ENCODE measurements around the gene RCBTB2. TPM values are rescaled to one million over a fixed set of nuclear protein-coding genes. Genes with fewer than 3 reads are reported as not detected.

Gene RCBTB2
- total RNA-seq, 2 experiments from 2014 or later: 31.0 to 31.5 TPM

GRCh38 chr13:48448285-48448958 lies 84.5 kb downstream of the RCBTB2 start:
- Mint-ChIP-seq H3K36me3 (ENCODE audit: low read depth) (peaks cover 64% of the 10 kb centered on the region), H3K27ac (peak overlapping the region; percentile 81), H3K4me1 (ENCODE audit: low read depth) (peaks cover 68% of the 10 kb centered on the region), H3K4me3 (peak overlapping the region; percentile 58), H3K9me3 (ENCODE audit: insufficient read depth) (peaks cover 32% of the 10 kb centered on the region), H3K27me3 (ENCODE audit: low read depth) (no peaks in the 10 kb centered on the region)
- CTCF ChIA-PET: interaction anchor here (1.1 to 1.5 kb wide), 3 partner anchors 19 to 114 kb away, joined by 3 read pairs; no protein-coding TSS in a partner anchor
- ATAC-seq: no peak
- POLR2A ChIA-PET: no interaction called here
- DNase-seq: no peak

DNA sequence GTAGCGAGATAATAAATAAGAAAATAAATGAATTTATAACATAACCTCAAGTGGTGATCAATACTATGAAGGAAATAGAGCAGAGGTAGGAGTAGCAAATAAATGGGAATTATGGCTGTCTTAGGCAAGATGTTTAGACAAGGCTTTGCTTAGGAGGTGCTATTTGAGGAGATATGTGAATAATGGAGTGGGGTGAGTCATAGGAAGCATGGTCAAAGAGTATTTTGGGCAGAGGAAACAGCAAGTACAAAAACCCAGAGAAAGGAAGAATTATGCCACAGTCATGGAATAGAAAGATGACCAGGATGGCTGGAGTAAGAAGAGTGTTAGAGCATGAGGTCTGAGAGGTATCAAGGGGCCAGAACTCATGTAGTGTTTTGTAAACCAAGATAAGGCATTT lies 86.4 kb downstream of the RCBTB2 start:
- Mint-ChIP-seq H3K27me3 (ENCODE audit: low read depth) (no peaks in the 10 kb centered on the region), H3K27ac (no peak overlapping the region), H3K9me3 (ENCODE audit: insufficient read depth) (peaks cover 16% of the 10 kb centered on the region), H3K4me1 (ENCODE audit: low read depth) (peaks cover 52% of the 10 kb centered on the region), H3K4me3 (no peak overlapping the region), H3K36me3 (ENCODE audit: low read depth) (peaks cover 50% of the 10 kb centered on the region)
- ATAC-seq (no peak), DNase-seq (no peak)
- CTCF ChIA-PET: no interaction called here
- POLR2A ChIA-PET: no interaction called here

DNA sequence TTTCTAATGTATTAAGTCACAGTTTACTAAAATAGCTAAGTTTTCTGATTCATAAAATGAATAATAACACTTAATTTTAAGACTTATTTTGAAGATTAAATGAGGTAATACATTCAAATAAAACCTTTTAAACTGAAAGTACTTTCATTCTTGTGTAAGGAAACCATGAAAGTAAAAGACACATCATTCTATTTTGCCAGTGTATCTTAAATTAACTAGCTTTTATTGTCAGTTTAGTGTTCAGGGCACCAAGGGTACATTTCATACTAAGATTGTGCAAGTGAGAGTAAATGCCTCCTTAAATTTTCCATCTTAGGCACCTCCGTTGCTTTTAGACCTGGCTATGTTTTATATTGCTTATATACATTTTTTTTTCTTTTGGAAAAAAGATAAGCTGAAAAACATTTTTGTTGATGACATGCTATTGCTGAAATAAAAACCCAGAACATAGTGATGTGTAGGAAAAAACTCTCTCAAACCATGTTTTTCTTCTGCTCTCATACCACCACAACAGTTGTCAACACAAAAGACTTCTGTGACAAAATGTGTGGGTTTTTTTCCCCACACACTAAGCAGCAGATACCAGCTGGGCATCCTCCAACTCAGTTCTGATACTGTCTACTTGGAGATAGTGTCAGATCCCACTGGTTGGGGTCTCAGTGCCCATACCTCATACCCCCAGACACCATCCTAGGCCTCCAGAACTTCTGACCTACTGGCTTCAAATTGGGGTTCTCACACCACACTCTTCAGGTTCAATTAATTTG lies 89.3 kb downstream of the RCBTB2 start:
- peak; percentile 67 for ATAC-seq
- Mint-ChIP-seq H3K36me3 (ENCODE audit: low read depth) (peaks cover 40% of the 10 kb centered on the region), H3K27ac (peak overlapping the region; percentile 70), H3K27me3 (ENCODE audit: low read depth) (no peaks in the 10 kb centered on the region), H3K4me1 (ENCODE audit: low read depth) (peaks cover 32% of the 10 kb centered on the region), H3K9me3 (ENCODE audit: insufficient read depth) (no peaks in the 10 kb centered on the region), H3K4me3 (peak overlapping the region; percentile 47)
- POLR2A ChIA-PET: interaction anchor here (0.8 to 1.1 kb wide), 2 partner anchors 49 to 349 kb away, joined by 3 read pairs; partner anchors contain the start of gene MED4
- DNase-seq: no peak
- CTCF ChIA-PET: interaction anchor here (1.1 to 1.4 kb wide), 2 partner anchors 17 to 31 kb away, joined by 3 to 4 read pairs; partner anchors contain the start of gene LPAR6

Other genes with a start within 250 kb of the RCBTB2 start
- 10 to 100 TPM; 61.7 to 64.6 TPM for gene RB1, start 229.3 kb downstream of the RCBTB2 start, total RNA-seq
- gene LPAR6, start 120.0 kb downstream of the RCBTB2 start, total RNA-seq: 10 to 100 TPM; 47.6 to 50.3 TPM
- gene CYSLTR2, start 120.8 kb upstream of the RCBTB2 start, total RNA-seq: 1 to 10 TPM; 2.9 to 3.3 TPM

All from activated CD8-positive, alpha-beta T cell treated with anti-CD3 and anti-CD28 coated beads, Interleukin-2, amount 10 ng/mL, durations not matched to agents 7 days and 5 days (primary cell).